22Rv1 (cell line): ENCODE results near the gene THPO.

ENCODE experiments used
- ZFX ChIP-seq: fragments of 450-650 bp; IDR thresholded peaks from 2 replicates; pipeline ENCODE4 v1.6.1; 2017; ENCODE audit warnings: antibody characterized with exemption, borderline replicate concordance
- TF ChIP-seq, protein P1 (sequence below): fragments of 450-650 bp; IDR thresholded peaks from 2 replicates; pipeline ENCODE4 v1.5.1; 2017; ENCODE audit warnings: mild to moderate bottlenecking

DNA sequence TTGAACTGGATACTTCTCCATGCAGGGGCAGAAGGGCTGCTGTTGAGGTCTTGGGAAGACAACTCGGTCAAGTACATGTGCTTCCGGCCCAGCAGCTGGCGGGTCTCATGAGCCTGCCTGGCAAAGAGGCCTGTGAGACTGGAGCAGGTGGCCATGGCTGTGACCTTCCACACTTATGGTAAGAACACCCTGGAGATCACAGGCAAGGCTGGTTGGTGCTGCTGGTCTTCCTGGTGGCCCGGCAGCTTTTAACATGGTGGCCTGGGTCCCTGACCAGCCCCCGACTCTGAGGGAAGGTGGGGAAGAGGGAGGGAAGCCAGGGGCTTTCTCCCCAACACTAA, 17.3 kb upstream of the THPO start:
- TF ChIP-seq, protein P1, sequence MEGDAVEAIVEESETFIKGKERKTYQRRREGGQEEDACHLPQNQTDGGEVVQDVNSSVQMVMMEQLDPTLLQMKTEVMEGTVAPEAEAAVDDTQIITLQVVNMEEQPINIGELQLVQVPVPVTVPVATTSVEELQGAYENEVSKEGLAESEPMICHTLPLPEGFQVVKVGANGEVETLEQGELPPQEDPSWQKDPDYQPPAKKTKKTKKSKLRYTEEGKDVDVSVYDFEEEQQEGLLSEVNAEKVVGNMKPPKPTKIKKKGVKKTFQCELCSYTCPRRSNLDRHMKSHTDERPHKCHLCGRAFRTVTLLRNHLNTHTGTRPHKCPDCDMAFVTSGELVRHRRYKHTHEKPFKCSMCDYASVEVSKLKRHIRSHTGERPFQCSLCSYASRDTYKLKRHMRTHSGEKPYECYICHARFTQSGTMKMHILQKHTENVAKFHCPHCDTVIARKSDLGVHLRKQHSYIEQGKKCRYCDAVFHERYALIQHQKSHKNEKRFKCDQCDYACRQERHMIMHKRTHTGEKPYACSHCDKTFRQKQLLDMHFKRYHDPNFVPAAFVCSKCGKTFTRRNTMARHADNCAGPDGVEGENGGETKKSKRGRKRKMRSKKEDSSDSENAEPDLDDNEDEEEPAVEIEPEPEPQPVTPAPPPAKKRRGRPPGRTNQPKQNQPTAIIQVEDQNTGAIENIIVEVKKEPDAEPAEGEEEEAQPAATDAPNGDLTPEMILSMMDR = no peak
- TF ChIP-seq ZFX = no peak
